ENCODE data around the gene PCP4. TPM values are rescaled to one million over a fixed set of nuclear protein-coding genes. Genes with fewer than 3 reads are reported as not detected.

PCP4 gene
- total and polyA plus RNA-seq, 4 donors = 0.20 TPM; not detected in 3

DNA sequence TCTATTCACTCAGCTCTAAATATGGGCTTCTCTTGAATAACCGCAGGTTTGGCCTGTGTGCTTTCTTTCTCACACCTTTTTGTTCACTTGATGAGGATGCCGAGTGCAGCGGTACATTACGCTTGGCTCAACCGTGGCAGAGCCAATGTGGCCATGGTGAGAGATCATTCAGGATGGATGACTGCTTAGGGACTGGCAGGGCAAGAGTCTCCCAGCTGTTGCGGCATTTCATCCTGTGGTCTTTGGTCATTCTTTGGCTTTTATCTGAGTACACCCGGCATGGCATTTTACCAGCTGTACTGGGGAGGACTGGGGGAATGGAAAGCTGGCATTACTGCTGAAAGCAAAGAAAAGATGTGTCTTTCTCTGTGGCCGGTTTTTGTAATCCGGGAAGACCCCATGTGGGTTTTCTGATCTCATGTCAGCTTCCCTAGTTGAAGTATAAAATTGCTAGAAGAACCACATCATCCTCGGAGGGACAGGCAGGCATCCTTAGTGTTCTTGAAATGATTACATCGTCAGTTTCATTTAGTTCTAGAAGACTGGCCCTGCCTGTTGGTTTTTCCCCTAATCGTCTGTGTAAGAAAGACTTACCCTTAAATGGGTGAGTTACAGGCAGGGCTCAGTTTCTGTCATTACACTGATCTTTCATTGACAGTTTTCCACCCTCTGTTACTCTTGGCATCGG lies 15.1 kb downstream of the PCP4 start:
- Histone ChIP-seq H3K36me3 (ENCODE audit: control insufficient read depth in 4 of 4, insufficient read depth in 3 of 4, low read depth in 1 of 4, low read length in 3 of 4) (no peaks in the 10 kb centered on the region), H3K4me3 (ENCODE audit: low read depth in 1 of 3, low read length in 3 of 3) (no peak overlapping the region), H3K4me1 (ENCODE audit: control insufficient read depth in 4 of 4, insufficient read depth in 4 of 4, low read length in 3 of 4) (no peaks in the 10 kb centered on the region), H3K9me3 (ENCODE audit: control insufficient read depth in 4 of 4, low read length in 3 of 4) (no peaks in the 10 kb centered on the region), H3K27me3 (ENCODE audit: control insufficient read depth in 4 of 4, insufficient read depth in 4 of 4, low read length in 3 of 4) (peaks cover 0 to 7% (median 0%) of the 10 kb centered on the region in 4 donors), H3K27ac (ENCODE audit: low read depth in 1 of 2, low read length in 2 of 2) (no peak overlapping the region), H3K9ac (ENCODE audit: low read depth in 1 of 2, low read length in 2 of 2) (no peak overlapping the region)
- 81% methylated on average over 13 of the region's 13 CpGs for WGBS
- TF ChIP-seq, protein P1, sequence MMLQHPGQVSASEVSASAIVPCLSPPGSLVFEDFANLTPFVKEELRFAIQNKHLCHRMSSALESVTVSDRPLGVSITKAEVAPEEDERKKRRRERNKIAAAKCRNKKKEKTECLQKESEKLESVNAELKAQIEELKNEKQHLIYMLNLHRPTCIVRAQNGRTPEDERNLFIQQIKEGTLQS (IDR thresholded peaks at IDR 0.05) = no peak
- TF ChIP-seq YY1 (IDR thresholded peaks at IDR 0.05) = no peak
- no peak for TF ChIP-seq HNF4A (conservative IDR thresholded peaks at IDR 0.05)
- TF ChIP-seq TAF1 (conservative IDR thresholded peaks at IDR 0.05) = no peak
- TF ChIP-seq, protein P2, sequence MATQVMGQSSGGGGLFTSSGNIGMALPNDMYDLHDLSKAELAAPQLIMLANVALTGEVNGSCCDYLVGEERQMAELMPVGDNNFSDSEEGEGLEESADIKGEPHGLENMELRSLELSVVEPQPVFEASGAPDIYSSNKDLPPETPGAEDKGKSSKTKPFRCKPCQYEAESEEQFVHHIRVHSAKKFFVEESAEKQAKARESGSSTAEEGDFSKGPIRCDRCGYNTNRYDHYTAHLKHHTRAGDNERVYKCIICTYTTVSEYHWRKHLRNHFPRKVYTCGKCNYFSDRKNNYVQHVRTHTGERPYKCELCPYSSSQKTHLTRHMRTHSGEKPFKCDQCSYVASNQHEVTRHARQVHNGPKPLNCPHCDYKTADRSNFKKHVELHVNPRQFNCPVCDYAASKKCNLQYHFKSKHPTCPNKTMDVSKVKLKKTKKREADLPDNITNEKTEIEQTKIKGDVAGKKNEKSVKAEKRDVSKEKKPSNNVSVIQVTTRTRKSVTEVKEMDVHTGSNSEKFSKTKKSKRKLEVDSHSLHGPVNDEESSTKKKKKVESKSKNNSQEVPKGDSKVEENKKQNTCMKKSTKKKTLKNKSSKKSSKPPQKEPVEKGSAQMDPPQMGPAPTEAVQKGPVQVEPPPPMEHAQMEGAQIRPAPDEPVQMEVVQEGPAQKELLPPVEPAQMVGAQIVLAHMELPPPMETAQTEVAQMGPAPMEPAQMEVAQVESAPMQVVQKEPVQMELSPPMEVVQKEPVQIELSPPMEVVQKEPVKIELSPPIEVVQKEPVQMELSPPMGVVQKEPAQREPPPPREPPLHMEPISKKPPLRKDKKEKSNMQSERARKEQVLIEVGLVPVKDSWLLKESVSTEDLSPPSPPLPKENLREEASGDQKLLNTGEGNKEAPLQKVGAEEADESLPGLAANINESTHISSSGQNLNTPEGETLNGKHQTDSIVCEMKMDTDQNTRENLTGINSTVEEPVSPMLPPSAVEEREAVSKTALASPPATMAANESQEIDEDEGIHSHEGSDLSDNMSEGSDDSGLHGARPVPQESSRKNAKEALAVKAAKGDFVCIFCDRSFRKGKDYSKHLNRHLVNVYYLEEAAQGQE (IDR thresholded peaks at IDR 0.05) = no peak
- no peak for TF ChIP-seq JUND (IDR thresholded peaks at IDR 0.05)
- DNase-seq (ENCODE audit: low spot score) = no peak

DNA sequence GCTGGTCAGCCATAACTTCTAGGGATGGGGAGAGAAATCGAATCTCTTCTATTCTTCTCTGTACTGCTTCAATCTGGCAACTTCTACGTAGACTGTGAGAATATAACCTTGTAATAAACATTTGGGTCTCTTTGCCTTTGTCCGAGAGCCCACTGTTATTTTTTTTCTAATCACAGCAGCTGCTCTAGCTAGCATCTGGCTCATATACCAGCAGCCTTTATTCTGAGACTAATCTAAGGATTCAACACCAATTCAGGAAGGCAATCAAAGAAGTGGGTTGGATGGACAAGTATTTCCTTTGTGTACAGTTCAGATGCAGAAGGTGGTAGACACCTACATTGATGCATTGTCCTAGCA lies 15.6 kb downstream of the PCP4 start:
- Histone ChIP-seq H3K9me3 (ENCODE audit: control insufficient read depth in 4 of 4, low read length in 3 of 4) (no peaks in the 10 kb centered on the region), H3K4me3 (ENCODE audit: low read depth in 1 of 3, low read length in 3 of 3) (no peak overlapping the region), H3K27me3 (ENCODE audit: control insufficient read depth in 4 of 4, insufficient read depth in 4 of 4, low read length in 3 of 4) (peaks cover 0 to 7% (median 0%) of the 10 kb centered on the region in 4 donors), H3K9ac (ENCODE audit: low read depth in 1 of 2, low read length in 2 of 2) (no peak overlapping the region), H3K36me3 (ENCODE audit: control insufficient read depth in 4 of 4, insufficient read depth in 3 of 4, low read depth in 1 of 4, low read length in 3 of 4) (no peaks in the 10 kb centered on the region), H3K4me1 (ENCODE audit: control insufficient read depth in 4 of 4, insufficient read depth in 4 of 4, low read length in 3 of 4) (no peaks in the 10 kb centered on the region), H3K27ac (ENCODE audit: low read depth in 1 of 2, low read length in 2 of 2) (no peak overlapping the region)
- TF ChIP-seq, protein P3, sequence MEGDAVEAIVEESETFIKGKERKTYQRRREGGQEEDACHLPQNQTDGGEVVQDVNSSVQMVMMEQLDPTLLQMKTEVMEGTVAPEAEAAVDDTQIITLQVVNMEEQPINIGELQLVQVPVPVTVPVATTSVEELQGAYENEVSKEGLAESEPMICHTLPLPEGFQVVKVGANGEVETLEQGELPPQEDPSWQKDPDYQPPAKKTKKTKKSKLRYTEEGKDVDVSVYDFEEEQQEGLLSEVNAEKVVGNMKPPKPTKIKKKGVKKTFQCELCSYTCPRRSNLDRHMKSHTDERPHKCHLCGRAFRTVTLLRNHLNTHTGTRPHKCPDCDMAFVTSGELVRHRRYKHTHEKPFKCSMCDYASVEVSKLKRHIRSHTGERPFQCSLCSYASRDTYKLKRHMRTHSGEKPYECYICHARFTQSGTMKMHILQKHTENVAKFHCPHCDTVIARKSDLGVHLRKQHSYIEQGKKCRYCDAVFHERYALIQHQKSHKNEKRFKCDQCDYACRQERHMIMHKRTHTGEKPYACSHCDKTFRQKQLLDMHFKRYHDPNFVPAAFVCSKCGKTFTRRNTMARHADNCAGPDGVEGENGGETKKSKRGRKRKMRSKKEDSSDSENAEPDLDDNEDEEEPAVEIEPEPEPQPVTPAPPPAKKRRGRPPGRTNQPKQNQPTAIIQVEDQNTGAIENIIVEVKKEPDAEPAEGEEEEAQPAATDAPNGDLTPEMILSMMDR (IDR thresholded peaks at IDR 0.05; ENCODE audit: low read depth, low read length, missing input control) = no peak
- TF ChIP-seq FOXA1 (IDR thresholded peaks at IDR 0.05) (no peak), HNF4A (conservative IDR thresholded peaks at IDR 0.05) (no peak)
- DNase-seq (ENCODE audit: low spot score) = no peak
- 73% methylated on average over 3 of the region's 3 CpGs for WGBS

DNA sequence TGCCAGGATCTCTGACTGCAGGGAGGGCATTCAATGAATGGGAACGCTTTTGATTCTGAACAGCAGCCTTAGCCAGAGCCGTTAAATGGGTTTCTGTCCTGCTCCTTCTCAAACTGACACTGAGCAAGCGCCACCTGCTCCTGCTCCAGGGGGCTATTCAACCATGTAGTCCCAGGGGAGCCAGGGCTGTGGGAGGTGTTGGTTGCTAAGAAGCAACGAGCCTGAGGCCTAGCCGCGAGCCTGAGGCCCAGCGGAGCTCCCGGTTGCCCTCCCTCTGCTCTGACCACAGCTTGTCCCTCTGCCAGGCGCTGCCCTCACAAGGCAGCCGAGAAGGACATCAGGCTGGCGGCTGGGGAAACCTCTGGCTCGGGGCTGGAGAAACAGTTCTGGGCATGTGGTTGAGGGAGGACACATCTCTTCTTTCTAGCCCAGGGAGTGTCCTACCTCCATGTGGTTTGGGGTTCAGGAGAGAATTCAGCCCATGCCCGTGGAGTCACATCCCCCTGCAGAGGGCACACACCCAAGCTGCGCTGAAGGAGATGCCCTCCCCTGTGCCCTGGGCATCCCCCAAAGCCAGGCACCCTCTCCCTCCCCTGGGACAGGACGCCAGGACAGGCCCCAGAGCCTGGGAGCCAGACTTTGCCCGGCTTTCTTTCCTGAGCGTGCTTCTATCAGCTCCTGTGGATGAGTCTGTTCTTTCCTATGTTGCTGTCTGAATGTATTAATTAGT lies 18.0 kb downstream of the PCP4 start:
- Histone ChIP-seq H3K27me3 (ENCODE audit: control insufficient read depth in 4 of 4, insufficient read depth in 4 of 4, low read length in 3 of 4) (peaks cover 0 to 7% (median 0%) of the 10 kb centered on the region in 4 donors), H3K9me3 (ENCODE audit: control insufficient read depth in 4 of 4, low read length in 3 of 4) (no peaks in the 10 kb centered on the region), H3K27ac (ENCODE audit: low read depth in 1 of 2, low read length in 2 of 2) (no peak overlapping the region), H3K4me3 (ENCODE audit: low read depth in 1 of 3, low read length in 3 of 3) (no peak overlapping the region), H3K9ac (ENCODE audit: low read depth in 1 of 2, low read length in 2 of 2) (no peak overlapping the region), H3K36me3 (ENCODE audit: control insufficient read depth in 4 of 4, insufficient read depth in 3 of 4, low read depth in 1 of 4, low read length in 3 of 4) (no peaks in the 10 kb centered on the region), H3K4me1 (ENCODE audit: control insufficient read depth in 4 of 4, insufficient read depth in 4 of 4, low read length in 3 of 4) (no peaks in the 10 kb centered on the region)
- no peak for DNase-seq (ENCODE audit: low spot score)
- WGBS = 77% methylated on average over 17 of the region's 17 CpGs
- TF ChIP-seq RAD21 (IDR thresholded peaks at IDR 0.05) (no peak), TAF1 (conservative IDR thresholded peaks at IDR 0.05) (no peak), RXRA (IDR thresholded peaks at IDR 0.05) (no peak), EGR1 (IDR thresholded peaks at IDR 0.05; ENCODE audit: low read depth in 2 of 2) (no peak), FOXA2 (IDR thresholded peaks at IDR 0.05) (no peak), HNF4G (IDR thresholded peaks at IDR 0.05) (no peak), NR2F2 (IDR thresholded peaks at IDR 0.05) (no peak)
- TF ChIP-seq, protein P4, sequence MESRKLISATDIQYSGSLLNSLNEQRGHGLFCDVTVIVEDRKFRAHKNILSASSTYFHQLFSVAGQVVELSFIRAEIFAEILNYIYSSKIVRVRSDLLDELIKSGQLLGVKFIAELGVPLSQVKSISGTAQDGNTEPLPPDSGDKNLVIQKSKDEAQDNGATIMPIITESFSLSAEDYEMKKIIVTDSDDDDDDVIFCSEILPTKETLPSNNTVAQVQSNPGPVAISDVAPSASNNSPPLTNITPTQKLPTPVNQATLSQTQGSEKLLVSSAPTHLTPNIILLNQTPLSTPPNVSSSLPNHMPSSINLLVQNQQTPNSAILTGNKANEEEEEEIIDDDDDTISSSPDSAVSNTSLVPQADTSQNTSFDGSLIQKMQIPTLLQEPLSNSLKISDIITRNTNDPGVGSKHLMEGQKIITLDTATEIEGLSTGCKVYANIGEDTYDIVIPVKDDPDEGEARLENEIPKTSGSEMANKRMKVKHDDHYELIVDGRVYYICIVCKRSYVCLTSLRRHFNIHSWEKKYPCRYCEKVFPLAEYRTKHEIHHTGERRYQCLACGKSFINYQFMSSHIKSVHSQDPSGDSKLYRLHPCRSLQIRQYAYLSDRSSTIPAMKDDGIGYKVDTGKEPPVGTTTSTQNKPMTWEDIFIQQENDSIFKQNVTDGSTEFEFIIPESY (IDR thresholded peaks at IDR 0.05) = no peak
- TF ChIP-seq, protein P1 (IDR thresholded peaks at IDR 0.05) = no peak
- TF ChIP-seq, protein P3 (IDR thresholded peaks at IDR 0.05; ENCODE audit: low read depth, low read length, missing input control) = no peak
- TF ChIP-seq, protein P5, sequence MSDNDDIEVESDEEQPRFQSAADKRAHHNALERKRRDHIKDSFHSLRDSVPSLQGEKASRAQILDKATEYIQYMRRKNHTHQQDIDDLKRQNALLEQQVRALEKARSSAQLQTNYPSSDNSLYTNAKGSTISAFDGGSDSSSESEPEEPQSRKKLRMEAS (IDR thresholded peaks at IDR 0.05) = no peak
